Activated effector memory CD4-positive, alpha-beta T cell treated with Interleukin-2 at 50 U/mL for 16 hours (primary cell): ENCODE results near the gene ABCA4.
"Not testable (repeated sequence)": the region's sequence is repeated elsewhere in the genome, so short reads cannot be mapped to it uniquely, and the experiment has no call there.

Source experiments
- DNase-seq: peaks from one replicate; pipeline ENCODE4 v3.0.0-alpha.2; 2020

The ABCA4 gene

DNA sequence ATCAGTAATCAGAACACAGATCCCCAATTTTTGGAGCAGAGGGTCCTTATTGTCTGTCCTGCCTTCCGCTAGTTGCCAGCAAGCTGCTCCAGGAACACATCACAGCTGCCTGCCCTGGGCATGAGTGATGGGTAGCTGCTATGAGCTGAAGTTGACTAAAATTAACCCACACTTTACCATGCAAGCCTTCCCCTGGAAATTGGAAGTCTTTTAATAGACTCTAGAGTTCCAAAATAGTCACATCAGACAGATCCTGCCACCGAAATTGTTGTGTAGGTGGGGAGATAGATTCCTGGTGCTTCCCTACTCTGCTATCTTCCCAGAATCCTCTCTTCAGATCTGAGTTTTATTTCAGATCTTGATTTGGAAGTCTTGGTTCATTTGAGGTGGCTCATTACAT lies 148.6 kb downstream of the ABCA4 start:
- no peak for DNase-seq

DNA sequence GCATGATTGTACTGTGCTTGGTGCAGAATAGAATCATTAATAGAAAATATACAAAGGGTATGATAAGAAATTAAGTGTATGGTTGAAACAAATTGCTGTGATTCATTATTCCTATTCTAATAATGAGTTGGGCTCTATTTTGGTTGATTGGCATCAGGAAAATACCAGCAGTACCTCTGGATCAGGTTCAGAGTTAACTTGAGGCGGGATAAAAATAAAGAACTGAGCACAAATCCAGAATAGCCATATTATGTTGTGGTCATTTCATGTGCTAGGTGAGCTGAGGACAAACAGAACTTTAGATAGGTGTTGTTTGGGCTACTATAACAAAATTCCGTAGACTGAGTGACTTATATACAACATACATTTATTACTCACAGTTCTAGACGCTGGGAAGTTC lies 151.1 kb downstream of the ABCA4 start:
- DNase-seq: no peak

DNA sequence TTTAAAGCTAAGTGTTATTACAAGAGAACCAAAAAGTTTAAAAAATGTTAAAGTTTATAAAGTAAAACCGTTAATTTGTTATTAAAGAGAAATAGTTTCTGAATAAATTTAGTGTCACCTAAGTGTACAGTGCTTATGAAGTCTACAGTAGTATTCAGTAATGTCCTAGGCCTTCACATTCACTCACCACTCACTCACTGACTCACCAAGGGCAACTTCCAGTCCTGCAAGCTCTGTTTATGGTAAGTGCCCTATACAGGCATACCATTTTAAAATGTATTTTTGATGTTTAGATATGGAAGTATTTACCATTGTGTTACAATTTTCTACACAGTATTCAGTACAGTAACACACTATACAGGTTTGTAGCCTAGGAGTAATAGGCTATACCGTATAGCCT lies 151.6 kb downstream of the ABCA4 start:
- DNase-seq: no peak

DNA sequence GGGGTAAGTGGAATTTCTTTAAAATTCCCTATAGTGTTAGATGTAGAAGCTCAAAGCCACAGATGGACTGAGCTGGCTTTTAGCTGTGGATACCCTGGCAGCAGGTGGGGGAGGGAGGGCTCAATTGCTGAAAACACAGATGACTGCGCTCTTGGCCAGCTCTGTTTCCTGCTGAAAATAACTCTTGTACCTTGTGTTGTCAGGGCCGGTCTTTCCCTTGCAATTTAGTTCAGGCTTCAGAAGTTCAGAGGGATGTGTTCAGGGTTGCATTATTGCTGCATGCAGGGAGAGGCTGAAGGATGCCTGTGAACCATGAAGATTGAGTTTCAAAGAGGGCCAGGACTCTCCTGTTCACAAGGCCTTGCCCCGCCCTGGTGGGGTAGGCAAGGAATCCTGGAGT lies 153.6 kb downstream of the ABCA4 start:
- no peak for DNase-seq

DNA sequence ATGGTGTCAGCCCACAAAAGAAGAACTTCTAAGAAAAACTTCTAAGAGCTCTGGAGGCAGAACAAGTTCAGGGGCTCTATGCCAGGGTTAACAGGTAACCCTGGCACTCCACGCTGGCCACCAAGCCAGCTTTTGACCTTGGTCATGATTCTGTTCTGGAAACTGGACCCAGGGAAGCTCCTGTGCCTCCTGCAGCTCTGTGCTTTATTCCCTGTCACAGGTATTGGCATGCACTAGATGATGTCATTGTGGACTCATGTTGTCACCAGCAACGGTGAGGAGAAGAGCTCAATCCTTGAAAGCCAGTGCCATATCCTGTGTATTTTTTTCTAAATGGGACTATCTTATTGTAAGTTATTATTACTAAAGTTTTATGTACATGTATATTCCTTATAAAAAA lies 155.1 kb downstream of the ABCA4 start:
- DNase-seq: no peak

DNA sequence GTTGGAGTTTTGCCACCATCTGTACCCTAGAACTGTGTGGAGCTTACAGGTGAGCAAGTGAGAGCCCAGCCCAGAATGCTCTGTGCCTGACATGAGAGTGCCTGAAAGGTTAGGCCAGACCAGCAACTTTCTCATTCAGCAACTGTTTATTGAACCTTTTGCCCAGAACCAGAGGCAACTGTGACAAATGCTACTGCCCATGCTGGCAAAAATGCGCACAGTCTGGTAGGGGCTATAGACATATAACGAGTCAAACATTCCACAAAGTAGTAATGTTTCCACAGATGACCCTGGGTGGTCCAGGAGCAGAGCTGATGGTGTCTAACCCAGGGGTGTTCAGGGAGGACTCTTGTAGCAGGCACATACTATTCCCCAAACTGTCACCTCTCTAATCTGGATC lies 155.7 kb downstream of the ABCA4 start:
- DNase-seq: no peak

DNA sequence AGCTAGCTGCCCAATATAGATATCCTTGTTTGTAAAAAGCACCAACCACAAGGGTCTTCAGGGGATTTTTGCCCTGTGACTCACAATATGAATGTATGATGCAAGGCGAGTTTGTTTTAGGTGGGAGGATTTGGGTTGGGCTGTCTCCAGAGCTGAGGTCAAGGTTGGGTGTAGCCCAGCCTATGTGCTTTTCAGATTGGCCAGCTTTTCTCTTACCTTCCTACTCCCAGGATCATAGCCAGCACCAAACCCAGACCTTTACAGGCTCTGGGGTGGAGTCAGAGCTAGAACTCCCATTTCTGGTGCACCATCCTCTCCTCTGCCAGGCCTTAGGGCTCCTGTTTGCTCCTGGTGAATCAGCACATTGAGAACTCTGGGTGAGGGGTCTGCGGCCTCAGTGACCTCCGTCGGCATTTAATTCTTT lies 156.2 kb downstream of the ABCA4 start:
- no peak for DNase-seq

DNA sequence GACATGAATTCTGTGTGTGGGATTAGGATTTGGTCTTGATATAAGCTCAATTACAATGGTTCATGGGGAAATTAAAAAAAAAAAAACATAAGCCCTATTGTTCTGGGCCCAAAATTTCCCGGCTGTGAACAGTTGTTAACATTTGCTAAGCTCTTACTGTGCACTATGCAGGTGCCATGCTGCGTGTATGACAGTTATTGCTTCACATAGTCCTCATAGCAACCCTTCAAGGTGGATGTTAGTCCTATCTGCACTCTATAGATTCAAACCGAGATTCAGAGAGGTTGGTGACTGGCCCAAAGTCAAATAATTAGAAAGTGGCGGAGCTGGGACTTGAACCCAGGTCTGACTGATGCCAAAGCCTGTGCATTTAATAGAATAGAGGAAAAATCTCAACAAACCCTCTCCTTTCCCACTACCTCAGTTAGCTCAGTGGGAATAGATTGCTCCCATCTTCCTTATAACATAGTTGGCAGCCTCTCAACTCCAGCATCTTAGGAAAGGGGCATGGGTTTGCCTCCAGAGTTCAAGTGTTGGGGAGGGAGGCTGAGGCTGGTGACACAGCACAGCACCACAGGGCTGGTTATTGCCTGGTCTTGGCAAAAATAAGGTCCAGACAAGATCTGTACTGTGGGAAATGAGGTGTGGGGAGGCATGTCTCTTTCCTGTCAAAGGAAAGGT lies 156.7 kb downstream of the ABCA4 start:
- no peak for DNase-seq

DNA sequence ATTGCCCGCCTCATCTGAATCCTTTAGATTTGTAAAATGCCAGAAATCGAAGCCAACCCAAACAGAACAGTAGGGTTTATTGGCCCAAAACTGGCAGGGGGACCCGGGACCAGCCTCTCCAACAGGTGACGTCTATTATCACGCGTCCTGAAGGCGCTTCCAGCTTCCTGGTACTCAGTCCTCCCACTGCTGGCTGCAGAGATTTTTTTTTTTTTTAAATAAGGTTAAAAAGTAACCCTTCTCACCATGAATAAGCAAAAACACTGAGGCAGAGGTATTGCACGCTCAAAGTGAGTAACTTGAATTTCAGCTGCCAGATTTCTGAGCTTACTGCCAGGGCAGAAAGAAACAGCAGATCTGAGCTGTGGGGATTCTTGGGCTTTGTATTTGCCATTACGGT lies 157.4 kb downstream of the ABCA4 start:
- DNase-seq: no peak

DNA sequence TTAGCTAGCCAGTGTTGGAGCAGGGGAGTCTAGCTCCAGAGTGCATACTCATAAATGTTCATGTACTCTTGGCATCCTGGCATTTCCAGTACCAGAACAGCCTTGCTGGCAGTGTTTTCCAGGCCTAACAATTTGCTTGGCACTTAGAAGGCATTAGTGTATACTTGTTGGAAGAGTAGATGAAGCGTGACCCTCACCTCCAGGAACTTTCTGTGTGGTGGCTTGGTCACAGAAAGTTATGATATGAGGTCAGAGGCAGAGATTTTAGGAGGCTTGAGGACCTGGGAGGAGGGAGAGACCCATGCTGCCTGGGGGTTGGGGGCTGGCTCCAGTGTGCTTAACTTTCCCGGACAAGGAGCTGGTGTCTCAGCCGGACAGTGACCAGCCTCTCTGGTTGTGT lies 159.0 kb downstream of the ABCA4 start:
- no peak for DNase-seq

DNA sequence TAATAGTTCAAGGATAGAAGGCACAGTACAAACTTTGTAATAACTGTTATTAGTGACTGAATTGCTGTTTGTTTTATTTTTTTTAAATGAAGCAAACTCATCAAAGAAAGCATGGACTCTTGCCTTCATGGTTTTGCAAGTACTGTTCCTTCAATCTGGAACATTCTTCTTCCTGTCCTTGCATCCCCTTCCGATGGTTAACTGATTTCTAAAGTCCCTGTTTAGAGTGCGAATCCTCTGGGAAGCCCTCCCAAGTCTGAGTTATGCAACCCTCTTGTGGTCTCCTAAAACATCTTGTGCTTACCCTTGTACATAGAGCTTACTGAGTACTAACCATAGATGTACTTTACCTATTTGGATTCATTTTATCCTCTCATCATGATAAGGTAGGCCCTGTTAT lies 159.5 kb downstream of the ABCA4 start:
- DNase-seq: no peak

DNA sequence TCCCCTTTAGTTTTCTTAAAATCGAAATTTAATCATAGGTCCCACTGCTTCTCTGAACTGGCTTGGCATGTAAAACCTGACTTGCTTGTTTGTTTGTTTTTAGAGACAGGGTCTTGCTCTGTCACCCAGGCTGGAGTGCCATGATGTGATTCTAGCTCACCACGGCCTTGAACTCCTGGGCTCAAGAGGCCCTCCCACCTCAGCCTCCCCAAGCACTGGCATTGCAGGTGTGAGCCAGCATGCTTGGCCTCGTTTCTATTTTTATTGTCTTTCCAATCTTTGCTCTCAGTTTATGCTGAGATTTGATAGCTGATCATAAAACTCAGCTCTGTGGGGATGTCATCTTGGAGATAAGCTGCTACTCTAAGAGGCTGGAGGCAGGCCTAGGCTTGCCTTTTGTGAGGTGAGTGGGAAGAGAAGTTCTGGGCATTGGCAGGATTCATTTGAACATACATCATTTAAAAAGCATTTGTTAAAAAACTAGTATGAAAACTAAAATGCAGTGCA lies 160.3 kb downstream of the ABCA4 start:
- DNase-seq: no peak

DNA sequence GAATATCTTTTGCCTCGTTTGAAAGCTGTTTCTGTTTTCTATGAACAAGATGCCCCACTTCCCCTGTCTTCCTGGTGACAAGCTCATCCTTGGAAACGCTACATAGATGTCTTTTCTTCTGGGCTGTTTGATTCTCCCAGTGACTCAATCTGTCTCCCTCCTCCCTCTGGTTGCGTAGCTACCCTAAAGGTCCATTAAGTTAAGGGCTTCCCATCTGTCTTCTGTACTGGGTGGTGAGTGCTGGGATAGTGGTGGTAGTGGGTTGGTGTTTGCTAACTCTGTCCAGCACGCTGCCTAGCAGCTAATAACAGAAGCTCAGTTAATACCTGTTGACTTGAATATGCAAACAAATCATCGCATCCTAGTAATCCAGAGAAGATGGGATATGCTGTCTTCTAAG lies 161.5 kb downstream of the ABCA4 start:
- DNase-seq: no peak

DNA sequence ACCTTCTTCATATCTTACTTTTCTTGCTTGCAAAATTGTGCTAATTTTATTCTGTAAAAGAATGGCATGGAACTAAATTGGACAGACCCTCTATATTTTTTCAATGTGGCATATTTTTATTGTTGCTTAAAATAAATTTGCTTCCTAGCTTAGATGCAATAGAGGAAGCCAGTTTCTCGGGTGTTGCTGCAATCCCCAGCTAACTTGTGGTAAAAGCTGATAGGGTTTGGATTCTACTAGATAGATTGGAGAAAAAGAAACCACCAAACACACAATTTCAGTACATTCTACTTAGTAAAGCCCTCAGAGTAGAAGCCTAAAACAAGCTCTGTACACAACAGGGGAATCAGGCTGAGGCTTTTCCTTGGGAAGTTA lies 162.2 kb downstream of the ABCA4 start:
- no peak for DNase-seq

DNA sequence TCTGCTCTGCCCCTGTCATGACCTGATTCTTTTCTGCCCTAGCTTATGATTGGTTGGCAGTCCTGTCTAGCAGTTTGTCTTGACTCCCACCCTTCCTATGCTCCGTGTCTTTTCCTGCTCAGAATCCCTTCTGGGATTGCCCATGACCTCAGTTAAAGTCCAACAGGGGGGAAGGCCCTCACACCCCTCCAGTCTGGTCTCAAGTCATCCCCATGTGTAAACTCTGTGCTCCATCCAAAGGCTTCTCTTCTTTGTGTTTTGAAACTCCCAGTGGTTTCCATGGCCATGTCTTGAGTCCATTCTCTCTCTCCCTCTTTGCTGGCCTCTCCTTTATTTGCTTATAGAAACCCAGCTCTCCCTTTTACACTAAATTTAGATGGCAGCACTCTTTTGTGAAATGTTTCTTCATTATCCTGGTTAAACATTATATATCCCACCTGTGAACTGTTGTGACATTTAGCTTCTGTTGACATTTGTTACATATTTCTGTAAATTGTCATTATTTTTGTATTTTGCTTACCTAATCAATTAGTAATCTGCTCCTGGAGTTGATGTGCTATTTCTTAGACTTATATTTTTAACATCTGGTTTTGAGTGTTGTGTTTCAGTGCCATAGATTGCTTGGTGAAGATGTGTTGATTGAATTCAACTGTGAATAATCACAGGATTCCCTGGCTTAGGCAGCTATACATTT lies 162.8 kb downstream of the ABCA4 start:
- DNase-seq: no peak

DNA sequence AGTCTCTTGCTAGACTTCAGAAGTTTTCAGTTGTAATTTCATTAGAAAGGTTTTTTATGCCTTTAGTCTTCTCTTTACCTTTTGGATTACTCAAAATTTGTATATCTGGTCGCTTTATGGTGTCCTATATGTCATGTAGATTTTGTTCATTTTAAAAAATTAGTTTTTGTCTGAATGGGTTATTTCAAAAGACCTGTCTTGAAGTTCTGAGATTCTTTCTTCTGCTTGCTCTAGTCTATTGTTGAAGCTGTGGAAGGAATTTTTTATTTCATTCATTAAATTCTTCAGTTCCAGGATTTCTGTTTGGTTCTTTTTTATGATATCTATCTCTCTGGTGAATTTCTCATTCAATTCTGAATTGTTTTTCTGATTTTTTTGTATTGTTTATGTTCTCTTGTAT lies 165.2 kb downstream of the ABCA4 start:
- DNase-seq: no peak

DNA sequence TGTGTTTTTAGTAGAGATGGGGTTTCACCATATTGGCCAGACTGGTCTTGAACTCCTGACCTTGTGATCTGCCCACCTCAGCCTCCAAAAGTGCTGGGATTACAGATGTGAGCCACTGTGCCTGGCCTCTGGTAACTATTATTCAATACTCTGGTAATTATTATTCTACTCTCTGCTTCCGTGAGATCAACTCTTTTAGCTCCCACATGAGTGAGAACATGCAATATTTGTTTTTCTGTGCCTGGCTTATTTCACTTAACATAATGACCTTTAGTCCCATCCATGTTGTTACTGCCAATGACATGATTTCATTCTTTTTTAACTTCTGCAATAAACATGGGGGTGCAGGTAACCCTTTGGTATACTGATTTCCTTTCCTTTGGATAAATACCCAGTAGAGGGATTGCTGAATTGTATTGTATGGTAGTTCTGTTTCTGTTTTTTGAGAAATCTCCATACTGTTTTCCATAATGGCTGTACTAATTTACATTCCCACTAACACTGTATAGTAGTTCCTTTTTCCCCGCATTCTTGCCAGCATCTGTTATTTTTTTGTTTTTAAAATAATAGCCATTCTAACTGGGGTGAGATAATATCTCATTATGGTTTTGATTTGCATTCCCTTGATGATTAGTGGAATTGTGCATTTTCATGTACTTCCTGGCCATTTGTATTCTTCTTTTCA lies 173.8 kb downstream of the ABCA4 start:
- not testable (repeated sequence) for DNase-seq
